HG03095 (cell line): ENCODE measurements around the gene SGCD.

ENCODE experiments used
- ATAC-seq: cut with Tn5 transposase; IDR thresholded peaks from one replicate; pipeline ENCODE4 v1.9.1; 2021; ENCODE audit warnings: moderate library complexity; ENCODE audit not compliant: unreplicated experiment

SGCD gene

DNA sequence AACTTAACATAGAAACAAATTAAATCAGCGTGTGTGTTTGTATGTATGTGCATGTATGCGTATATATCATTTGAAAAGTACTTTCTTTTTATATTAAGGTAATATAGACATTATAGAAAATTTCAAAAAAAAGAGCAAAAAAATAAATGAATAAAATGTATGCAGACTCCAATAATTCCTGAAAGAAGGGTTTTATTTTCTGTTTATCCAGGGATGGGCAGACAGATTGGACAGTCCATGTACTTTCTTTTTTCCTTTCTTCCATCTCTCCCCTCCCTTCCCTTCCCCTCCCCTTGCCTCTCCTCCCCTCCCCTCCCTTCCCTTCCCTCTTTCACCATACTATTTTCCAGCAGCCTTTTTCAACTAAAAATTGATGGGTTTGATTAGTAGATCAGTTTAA lies 123.8 kb downstream of the SGCD start:
- ATAC-seq, result no peak

DNA sequence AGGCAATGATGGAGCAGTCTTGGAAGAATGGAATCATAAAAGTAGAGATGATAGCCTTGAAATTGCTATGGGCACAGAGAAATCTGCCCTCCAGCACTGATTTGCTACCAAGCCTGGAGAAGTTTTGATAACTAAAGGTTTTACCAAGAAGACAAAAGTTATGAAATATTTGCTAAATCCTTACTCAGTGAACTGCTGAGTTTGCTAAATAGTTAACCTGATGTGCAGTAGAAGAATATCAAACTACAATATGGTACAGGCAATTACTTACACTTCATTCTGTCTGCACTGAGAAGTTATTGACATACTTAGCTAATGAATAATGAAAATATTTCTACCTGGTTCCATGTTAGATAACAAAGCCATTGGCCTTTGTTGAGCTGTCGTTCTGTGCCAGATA lies 124.5 kb downstream of the SGCD start:
- ATAC-seq, result no peak

GRCh38 chr5:156456857-156457256 lies 129.9 kb downstream of the SGCD start:
- ATAC-seq, result no peak

- ATAC-seq, result no peak
Measured at GRCh38 chr5:156459812-156460385, 132.9 kb downstream of the SGCD start.

DNA sequence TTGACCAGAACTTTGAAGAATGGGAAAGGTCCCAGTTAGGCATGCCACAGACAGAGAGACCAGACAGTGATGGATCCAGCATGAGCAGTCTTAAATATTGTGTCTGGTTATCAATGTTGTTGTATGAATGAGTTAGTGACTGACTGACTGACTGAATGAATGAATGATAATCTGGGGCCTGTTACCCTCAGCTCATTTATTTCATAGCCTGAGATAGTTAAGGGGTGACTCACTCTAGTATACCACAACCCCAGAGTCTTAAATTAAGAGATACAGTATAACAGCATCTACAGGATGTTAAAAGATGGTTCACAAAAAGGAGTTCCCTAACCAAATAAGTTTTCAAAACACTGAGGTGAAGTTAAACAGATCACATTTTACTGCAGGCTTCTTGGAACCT lies 133.5 kb downstream of the SGCD start:
- no peak for ATAC-seq

DNA sequence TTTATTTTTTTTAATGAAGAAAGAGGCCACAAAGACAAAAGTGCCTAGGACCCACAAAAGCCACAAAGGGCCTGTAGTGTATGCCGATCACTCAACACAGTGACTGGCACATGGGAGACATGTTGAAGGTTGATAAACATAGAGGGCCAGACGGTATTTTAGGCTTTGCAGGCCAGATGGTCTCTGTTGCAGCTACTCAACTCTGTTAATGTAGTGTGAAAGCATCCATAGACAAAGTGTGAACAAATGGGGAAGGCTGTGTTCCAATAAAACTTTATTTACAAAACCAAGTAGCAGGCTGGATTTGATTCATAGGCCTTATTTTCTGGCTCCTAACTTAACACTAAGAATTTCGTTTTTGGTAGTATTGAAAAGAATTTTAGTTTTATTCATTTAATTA lies 139.9 kb downstream of the SGCD start:
- ATAC-seq, result no peak

DNA sequence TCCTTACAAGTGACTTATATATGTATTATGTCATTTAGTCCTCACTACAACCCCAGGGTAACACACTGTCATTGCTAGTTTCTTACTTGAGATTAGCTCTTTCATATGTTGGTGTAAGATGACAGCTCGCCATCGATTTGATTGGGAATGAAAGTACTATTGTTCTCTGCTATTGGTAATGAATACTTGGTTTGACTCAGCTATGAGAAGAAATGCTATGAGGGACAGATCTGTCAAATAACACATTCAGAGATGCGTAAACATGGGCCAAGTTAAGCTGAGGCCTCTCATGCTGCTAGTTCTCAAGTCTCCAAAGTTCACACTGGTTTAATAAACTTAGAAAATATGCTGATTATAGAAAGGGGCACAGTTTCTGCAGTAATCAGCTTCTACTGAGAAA lies 142.7 kb downstream of the SGCD start:
- ATAC-seq, result no peak

GRCh38 chr5:156471893-156472292 lies 144.9 kb downstream of the SGCD start:
- no peak for ATAC-seq

- no peak for ATAC-seq
Measured at GRCh38 chr5:156473269-156473908, 146.4 kb downstream of the SGCD start.

DNA sequence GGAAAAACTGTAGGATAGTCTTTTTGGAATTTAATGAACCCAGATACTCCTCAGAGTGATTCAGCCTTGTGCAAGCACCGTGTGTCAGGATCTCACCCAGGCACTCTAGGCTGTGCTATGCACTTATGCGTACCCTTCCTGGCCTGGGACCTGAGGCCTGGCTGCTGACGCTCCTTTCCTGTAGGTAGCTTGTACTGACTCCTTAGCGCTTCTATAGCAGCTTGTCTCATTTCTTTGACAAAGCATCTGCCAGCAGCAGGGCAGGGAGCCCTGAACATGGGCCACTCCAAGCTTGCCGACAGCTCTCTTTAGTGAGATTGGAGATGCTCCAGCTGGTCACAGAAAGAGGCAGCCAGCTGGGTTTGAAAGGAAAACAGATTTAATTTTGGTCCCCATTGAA lies 147.3 kb downstream of the SGCD start:
- no peak for ATAC-seq

DNA sequence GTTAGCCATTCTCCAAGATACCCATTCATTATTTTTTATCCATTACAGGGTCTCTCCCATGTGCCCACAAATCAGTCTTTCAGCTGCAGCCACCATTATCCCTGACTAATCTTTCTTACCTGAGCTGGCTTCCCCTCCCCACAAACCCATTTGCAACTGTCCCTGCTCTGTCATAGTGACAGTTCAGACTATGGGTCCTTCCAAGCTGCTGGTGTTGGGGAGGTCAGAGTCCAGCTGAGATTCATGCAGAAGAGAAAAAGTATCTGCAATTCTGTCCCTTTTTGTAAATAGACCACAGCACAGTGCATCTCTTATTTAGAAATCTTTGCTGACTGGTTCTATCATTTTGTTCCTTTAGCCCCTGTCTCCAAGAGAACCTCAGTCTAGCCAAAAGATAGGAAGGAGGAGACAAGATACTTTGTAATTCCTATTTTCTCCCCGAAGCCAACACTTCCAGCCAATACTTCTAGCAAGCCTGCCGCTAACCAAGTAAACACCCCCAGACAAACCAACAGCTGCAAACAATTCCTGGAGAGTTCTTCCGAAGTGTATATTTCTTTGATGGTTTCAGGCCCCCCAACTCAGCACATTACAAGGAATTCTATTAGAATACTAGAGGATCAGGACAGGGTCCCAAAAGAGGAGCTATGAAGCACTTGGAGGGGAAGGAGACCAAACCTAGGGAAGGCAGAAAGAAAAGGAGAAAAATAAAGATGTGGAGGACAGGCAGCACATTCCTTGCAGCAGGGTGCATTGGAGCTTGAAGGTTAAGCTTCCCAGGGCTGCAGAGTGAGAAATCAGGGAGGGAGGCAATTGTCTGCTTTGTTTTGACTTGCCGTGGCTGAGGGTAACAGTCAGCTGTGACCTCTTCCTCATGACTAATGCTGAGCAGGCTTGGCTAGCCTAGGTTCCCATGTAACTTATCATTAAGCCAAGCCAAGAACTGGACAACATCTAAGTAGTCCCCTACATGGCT lies 148.5 kb downstream of the SGCD start:
- no peak for ATAC-seq

GRCh38 chr5:156476158-156476551 lies 149.2 kb downstream of the SGCD start:
- ATAC-seq, result no peak

DNA sequence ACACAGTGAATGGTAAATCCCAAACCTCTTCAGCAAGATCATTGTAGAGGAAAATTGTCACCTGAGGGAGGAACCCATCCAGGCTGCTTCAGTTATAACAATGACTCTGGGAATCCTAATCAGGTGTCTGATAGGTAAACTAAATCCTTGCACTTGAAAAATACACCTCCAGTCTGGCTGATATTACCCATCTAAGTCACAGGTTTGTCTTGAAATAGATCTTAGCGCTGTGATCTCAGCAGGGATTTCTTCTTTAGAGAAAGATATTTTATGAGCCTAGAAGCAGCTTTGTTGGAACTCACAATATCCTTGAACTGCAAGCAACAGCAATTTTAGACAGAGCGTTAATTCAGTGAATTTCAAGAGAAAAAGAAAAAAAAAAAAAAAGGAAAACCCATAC lies 149.7 kb downstream of the SGCD start:
- no peak for ATAC-seq

DNA sequence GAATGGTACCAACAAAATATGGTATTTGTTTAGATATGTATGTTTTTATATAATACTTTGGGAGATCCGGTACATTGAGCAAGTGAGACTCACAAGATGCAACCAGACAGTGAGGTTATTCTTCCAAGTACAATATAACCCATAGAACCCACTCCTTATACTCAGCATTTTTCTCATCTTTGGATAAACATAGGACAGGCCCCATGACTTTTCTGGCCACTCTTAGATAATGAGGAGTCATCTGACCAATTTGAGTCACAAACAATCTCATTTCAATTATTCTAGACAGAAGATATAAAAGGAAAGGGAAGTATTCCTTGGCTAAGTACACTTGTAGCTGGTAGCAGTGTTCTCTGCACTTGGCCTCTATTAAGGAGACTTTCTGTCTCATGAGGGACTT lies 150.2 kb downstream of the SGCD start:
- no peak for ATAC-seq

DNA sequence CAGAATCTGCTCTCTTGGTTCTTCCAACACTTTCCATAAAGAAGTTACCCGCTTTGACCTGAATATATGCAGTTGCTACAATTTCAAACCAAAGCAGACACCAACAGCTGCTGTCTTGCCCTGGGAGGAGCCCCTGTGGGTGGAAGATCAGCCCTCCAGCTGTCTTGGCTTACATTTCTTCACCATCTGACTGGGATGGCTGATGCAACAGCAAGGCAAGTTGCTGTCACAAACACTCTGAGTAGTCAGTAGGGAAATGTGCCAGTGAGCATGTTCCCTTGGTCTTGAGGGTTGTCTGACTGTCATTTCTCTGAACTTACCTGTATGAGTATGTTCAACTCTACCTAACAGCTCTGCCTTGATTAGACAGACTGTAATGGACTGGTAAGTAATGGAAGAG lies 152.9 kb downstream of the SGCD start:
- ATAC-seq, result no peak

- no peak for ATAC-seq
Measured at GRCh38 chr5:156481741-156482140, 154.8 kb downstream of the SGCD start.

DNA sequence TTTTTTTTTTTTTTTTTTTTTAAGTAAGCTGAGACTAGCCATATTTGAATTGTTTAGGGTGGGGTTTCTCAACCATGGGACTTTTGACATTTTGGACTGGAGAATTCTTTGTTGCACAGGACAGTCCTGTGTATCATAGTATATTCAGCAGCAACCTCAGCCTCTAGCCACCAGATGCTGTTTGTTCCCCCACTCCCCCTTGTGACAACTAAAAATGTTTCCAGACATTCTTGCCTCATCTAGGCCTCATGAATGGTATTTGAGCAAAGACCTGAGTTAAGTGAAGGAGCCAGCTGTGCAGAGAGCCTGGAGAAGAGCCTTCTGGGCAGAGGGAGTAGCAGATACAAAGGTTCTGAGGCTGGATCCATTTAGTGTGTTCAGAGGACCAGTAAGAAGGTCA lies 155.9 kb downstream of the SGCD start:
- ATAC-seq, result no peak

- ATAC-seq, result no peak
Measured at GRCh38 chr5:156486394-156487238, 159.7 kb downstream of the SGCD start.

- ATAC-seq, result no peak
Measured at GRCh38 chr5:156491766-156492165, 164.8 kb downstream of the SGCD start.

DNA sequence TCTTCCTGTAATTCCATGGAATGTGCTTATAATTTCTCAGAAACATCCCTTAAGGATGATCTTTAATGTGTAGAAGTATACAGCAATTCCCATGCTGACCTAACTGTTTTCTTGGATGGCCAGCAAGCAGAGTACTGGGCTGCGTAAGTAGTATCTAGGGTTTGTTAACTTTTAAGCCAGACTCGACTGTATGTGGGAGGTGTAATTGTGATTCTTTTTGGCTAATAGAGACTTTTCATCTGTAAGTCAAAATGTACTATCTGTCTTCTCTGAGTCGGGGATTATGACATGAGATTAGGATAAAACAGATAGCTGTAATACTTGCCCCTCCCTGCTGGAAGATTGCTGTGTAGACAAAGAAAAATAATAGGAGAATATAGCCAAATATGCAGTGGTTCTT lies 169.3 kb downstream of the SGCD start:
- ATAC-seq, result no peak

- ATAC-seq, result no peak
Measured at GRCh38 chr5:156497804-156498208, 170.8 kb downstream of the SGCD start.
